HG03108 (cell line): ENCODE data around the gene RASSF4.

ENCODE experiments used
- ATAC-seq: cut with Tn5 transposase; IDR thresholded peaks from one replicate; pipeline ENCODE4 v1.9.1; 2021; ENCODE audit warnings: moderate library complexity; ENCODE audit not compliant: unreplicated experiment

The RASSF4 gene

GRCh38 chr10:44927352-44927751, 32.2 kb upstream of the RASSF4 start:
- ATAC-seq: no peak

GRCh38 chr10:44928462-44928861, 31.1 kb upstream of the RASSF4 start:
- ATAC-seq: no peak

- no peak for ATAC-seq
Observed at GRCh38 chr10:44929356-44930255, 30.0 kb upstream of the RASSF4 start.

GRCh38 chr10:44930904-44931620, 28.5 kb upstream of the RASSF4 start:
- ATAC-seq: no peak

GRCh38 chr10:44931621-44932516, 27.7 kb upstream of the RASSF4 start:
- ATAC-seq: no peak

- ATAC-seq: peak; percentile 96
Observed at GRCh38 chr10:44932517-44933450, 26.8 kb upstream of the RASSF4 start.

GRCh38 chr10:44933451-44934321, 25.9 kb upstream of the RASSF4 start:
- no peak for ATAC-seq

GRCh38 chr10:44934416-44935200, 25.0 kb upstream of the RASSF4 start:
- no peak for ATAC-seq

- ATAC-seq: no peak
Observed at GRCh38 chr10:44935201-44935965, 24.2 kb upstream of the RASSF4 start.

GRCh38 chr10:44935966-44936295, 23.7 kb upstream of the RASSF4 start:
- ATAC-seq: no peak

GRCh38 chr10:44936314-44936975, 23.2 kb upstream of the RASSF4 start:
- ATAC-seq: no peak

- ATAC-seq: no peak
Observed at GRCh38 chr10:44937196-44938005, 22.2 kb upstream of the RASSF4 start.

- ATAC-seq: no peak
Observed at GRCh38 chr10:44938956-44939355, 20.6 kb upstream of the RASSF4 start.

GRCh38 chr10:44939691-44940401, 19.8 kb upstream of the RASSF4 start:
- no peak for ATAC-seq

- no peak for ATAC-seq
Observed at GRCh38 chr10:44944354-44944753, 15.2 kb upstream of the RASSF4 start.

GRCh38 chr10:44946205-44946604, 13.4 kb upstream of the RASSF4 start:
- peak; percentile 50 for ATAC-seq
